MM.1S (cell line): ENCODE data around the gene HCST.
A peak's percentile ranks its signal among the peaks of the same experiment; 100 is the strongest.

ENCODE experiments used
- DNase-seq: peaks from one replicate; pipeline ENCODE4 v3.0.0-alpha.2; 2015
- H2AFZ ChIP-seq: fragments of 300-600 bp; sonication (generic); 2 replicates; pipeline ENCODE4 v1.6.0; 2016; ENCODE audit warnings: antibody characterized with exemption, low read length
- H3F3A ChIP-seq: fragments of 300-600 bp; sonication (generic); 2 replicates; pipeline ENCODE4 v1.6.1; 2016; ENCODE audit warnings: mild to moderate bottlenecking, antibody characterized with exemption, low read length, moderate library complexity, mixed read lengths; ENCODE audit not compliant: insufficient read depth
- H3K27ac ChIP-seq: fragments of 300-600 bp; sonication (generic); 2 replicates; pipeline ENCODE4 v1.5.1; 2016; ENCODE audit warnings: mild to moderate bottlenecking, low read length
- H3K27me3 ChIP-seq: fragments of 300-600 bp; sonication (generic); replicated peaks from 2 replicates; pipeline ENCODE4 v1.6.0; 2016; ENCODE audit warnings: low read length; ENCODE audit not compliant: insufficient read depth
- H3K36me3 ChIP-seq: fragments of 300-600 bp; sonication (generic); replicated peaks from 2 replicates; pipeline ENCODE4 v1.6.1; 2016; ENCODE audit warnings: mild to moderate bottlenecking, low read length, mixed read lengths; ENCODE audit not compliant: insufficient read depth
- H3K4me1 ChIP-seq: fragments of 300-600 bp; sonication (generic); 2 replicates; pipeline ENCODE4 v1.6.1; 2016; ENCODE audit warnings: low read length, mixed read lengths
- H3K4me2 ChIP-seq: fragments of 300-600 bp; sonication (generic); 2 replicates; pipeline ENCODE4 v1.6.0; 2016; ENCODE audit warnings: low read depth, low read length
- H3K4me3 ChIP-seq: fragments of 300-600 bp; sonication (generic); 2 replicates; pipeline ENCODE4 v1.5.1; 2016; ENCODE audit warnings: low read length, mixed read lengths
- H3K79me2 ChIP-seq: fragments of 300-600 bp; sonication (generic); 2 replicates; pipeline ENCODE4 v1.6.1; 2016; ENCODE audit warnings: mixed run types, low read length, mixed read lengths
- H3K9ac ChIP-seq: fragments of 300-600 bp; sonication (generic); 2 replicates; pipeline ENCODE4 v1.6.1; 2016; ENCODE audit warnings: low read length, mixed read lengths
- H3K9me2 ChIP-seq: fragments of 300-600 bp; sonication (generic); replicated peaks from 2 replicates; pipeline ENCODE4 v1.6.1; 2016; ENCODE audit warnings: mild to moderate bottlenecking, low read length, mixed read lengths; ENCODE audit not compliant: insufficient read depth
- H3K9me3 ChIP-seq: fragments of 300-600 bp; sonication (generic); replicated peaks from 2 replicates; pipeline ENCODE4 v1.6.1; 2016; ENCODE audit warnings: mild to moderate bottlenecking, low read length, mixed read lengths; ENCODE audit not compliant: insufficient read depth
- H4K20me1 ChIP-seq: fragments of 300-600 bp; sonication (generic); 2 replicates; pipeline ENCODE4 v1.6.1; 2016; ENCODE audit warnings: mild to moderate bottlenecking, low read length, moderate library complexity, mixed read lengths; ENCODE audit not compliant: insufficient read depth
- CTCF ChIP-seq: fragments of 300-600 bp; sonication (generic); IDR thresholded peaks from 2 replicates; pipeline ENCODE4 v1.5.1; 2016; ENCODE audit warnings: antibody characterized with exemption, low read length, mixed read lengths
- EZH2 ChIP-seq: fragments of 300-600 bp; sonication (generic); optimal IDR thresholded peaks from 2 replicates; pipeline ENCODE3; 2017; ENCODE audit warnings: low read depth, mild to moderate bottlenecking, antibody characterized with exemption, low read length, mixed read lengths
- EZH2phosphoT487 ChIP-seq: fragments of 300-600 bp; sonication (generic); IDR thresholded peaks from 2 replicates; pipeline ENCODE4 v1.6.1; 2018; ENCODE audit warnings: antibody characterized with exemption, low read length

Gene HCST

GRCh38 chr19:35896643-35897040 lies 5.7 kb upstream of the HCST start:
- no peaks in the 10 kb centered on the region for H3K27me3 ChIP-seq
- H3K36me3 ChIP-seq = no peaks in the 10 kb centered on the region
- H3K4me2 ChIP-seq = no peak overlapping the region
- no peak overlapping the region for H3K27ac ChIP-seq
- TF ChIP-seq EZH2phosphoT487 (no peak), EZH2 (no peak), CTCF (no peak)
- no peaks in the 10 kb centered on the region for H3K9me2 ChIP-seq
- no peak overlapping the region for H3K9ac ChIP-seq
- H3F3A ChIP-seq = peaks cover 9% of the 10 kb centered on the region; the same call in 1 of the 2 replicates
- no peak overlapping the region for H3K4me3 ChIP-seq
- peaks cover 9% of the 10 kb centered on the region; the same call in 1 of the 2 replicates for H3K79me2 ChIP-seq
- DNase-seq = no peak
- H3K4me1 ChIP-seq = peaks cover 5% of the 10 kb centered on the region; the same call in 1 of the 2 replicates
- no peaks in the 10 kb centered on the region for H4K20me1 ChIP-seq
- H2AFZ ChIP-seq = no peak overlapping the region
- H3K9me3 ChIP-seq = no peaks in the 10 kb centered on the region

- Histone ChIP-seq H3K9me3 (no peaks in the 10 kb centered on the region), H3K27me3 (0 out of 2 replicates have a peak, but pooled peaks cover 5% of the 10 kb centered on the region), H3K9ac (no peak overlapping the region), H3K4me3 (no peak overlapping the region), H3K9me2 (no peaks in the 10 kb centered on the region), H4K20me1 (no peaks in the 10 kb centered on the region), H3F3A (peaks cover 9% of the 10 kb centered on the region; the same call in 1 of the 2 replicates), H3K4me1 (peaks cover 5% of the 10 kb centered on the region; the same call in 1 of the 2 replicates), H3K36me3 (no peaks in the 10 kb centered on the region), H3K27ac (no peak overlapping the region), H3K4me2 (no peak overlapping the region), H2AFZ (no peak overlapping the region), H3K79me2 (peaks cover 9% of the 10 kb centered on the region; the same call in 1 of the 2 replicates)
- no peak for DNase-seq
- no peak for TF ChIP-seq CTCF
- no peak for TF ChIP-seq EZH2
Measured at GRCh38 chr19:35897706-35898451, 4.5 kb upstream of the HCST start.

DNA sequence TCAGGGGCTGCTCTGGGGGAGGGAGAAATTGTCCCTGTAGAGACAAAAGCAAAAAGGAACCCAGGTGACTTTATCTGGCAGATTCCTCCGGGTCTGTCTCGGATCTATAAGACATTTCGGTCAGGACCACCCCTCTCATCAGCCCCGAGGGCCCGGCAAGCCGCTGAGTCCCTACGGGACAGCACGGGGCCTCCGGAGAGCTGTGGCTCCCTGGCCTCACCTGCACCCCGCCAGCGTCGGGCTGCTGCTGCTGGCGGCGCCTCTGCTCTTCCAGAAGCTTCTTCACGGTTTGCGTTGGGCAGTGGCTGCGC lies 3.9 kb upstream of the HCST start:
- peak overlapping the region; percentile 90; the same call in 1 of the 2 replicates for H3K9ac ChIP-seq
- DNase-seq = no peak
- no peaks in the 10 kb centered on the region for H4K20me1 ChIP-seq
- H3K4me3 ChIP-seq = peak overlapping the region; percentile 89
- H3K27me3 ChIP-seq = 0 out of 2 replicates have a peak, but pooled peaks cover 5% of the 10 kb centered on the region
- peaks cover 9% of the 10 kb centered on the region; the same call in 1 of the 2 replicates for H3F3A ChIP-seq
- H3K27ac ChIP-seq = no peak overlapping the region
- peak overlapping the region; percentile 83 for H3K4me2 ChIP-seq
- H3K36me3 ChIP-seq = no peaks in the 10 kb centered on the region
- H3K4me1 ChIP-seq = peaks cover 8% of the 10 kb centered on the region
- H2AFZ ChIP-seq = no peak overlapping the region
- no peaks in the 10 kb centered on the region for H3K9me3 ChIP-seq
- TF ChIP-seq EZH2phosphoT487 (no peak), EZH2 (no peak), CTCF (no peak)
- H3K79me2 ChIP-seq = peaks cover 9% of the 10 kb centered on the region; the same call in 1 of the 2 replicates
- H3K9me2 ChIP-seq = no peaks in the 10 kb centered on the region
